Small intestine (tissue), 7 donors: ENCODE results near the gene DNLZ. TPM values are rescaled to one million over a fixed set of nuclear protein-coding genes. Genes with fewer than 3 reads are reported as not detected.
A peak's percentile ranks its signal among the peaks of the same experiment; 100 is the strongest.

ENCODE experiments used
- DNase-seq, 2 donors: peaks; one replicate each; pipeline versions ENCODE4 v3.0.0 to v3.0.0-alpha.2; 2013
- FAIRE-seq: peaks from 2 replicates; lab custom pipeline; 2012; peaks lifted over from hg19 to GRCh38; lab: Jason Lieb, UNC
- H3K27ac ChIP-seq, 3 donors: one replicate each; pipeline ENCODE4 v1.5.1; 2013; ENCODE audit warnings: low read length in 2 of 3, mild to moderate bottlenecking in 2 of 3, control low read depth in 1 of 3, inconsistent platforms in 1 of 3, low read depth in 1 of 3, moderate library complexity in 1 of 3
- H3K27me3 ChIP-seq, 3 donors: one replicate each; pipeline ENCODE4 v1.6.1; 2013; ENCODE audit warnings: low read length in 3 of 3, inconsistent platforms in 1 of 3; ENCODE audit not compliant: control insufficient read depth in 3 of 3, insufficient read depth in 3 of 3
- H3K36me3 ChIP-seq, 3 donors: one replicate each; pipeline ENCODE4 v1.6.1; 2013; ENCODE audit warnings: low read length in 3 of 3, inconsistent platforms in 1 of 3, low read depth in 1 of 3, mild to moderate bottlenecking in 1 of 3, moderate library complexity in 1 of 3; ENCODE audit not compliant: control insufficient read depth in 3 of 3, insufficient read depth in 2 of 3
- H3K4me1 ChIP-seq, 3 donors: one replicate each; pipeline ENCODE4 v1.6.1; 2013; ENCODE audit warnings: low read length in 2 of 3, inconsistent platforms in 1 of 3, low read depth in 1 of 3, mild to moderate bottlenecking in 1 of 3, moderate library complexity in 1 of 3; ENCODE audit not compliant: control insufficient read depth in 3 of 3, insufficient read depth in 2 of 3
- H3K4me3 ChIP-seq, 3 donors: one replicate each; pipeline ENCODE4 v1.5.1; 2013; ENCODE audit warnings: low read length in 3 of 3, control low read depth in 1 of 3, inconsistent platforms in 1 of 3, low read depth in 1 of 3, mild to moderate bottlenecking in 1 of 3, moderate library complexity in 1 of 3
- H3K9me3 ChIP-seq, 2 donors: one replicate each; pipeline ENCODE4 v1.6.1; 2013; ENCODE audit warnings: low read depth in 1 of 2, low read length in 1 of 2; ENCODE audit not compliant: control insufficient read depth in 2 of 2, insufficient read depth in 1 of 2
- WGBS, 3 donors: extraction: QIAGEN DNeasy Blood & Tissue Kit; methylation state at CpG; one replicate each; pipeline ENCODE4 v1.1.7; 2013; 5-methylcytosine and 5-hydroxymethylcytosine counted together
- polyA plus RNA-seq, 4 donors: library from polyadenylated mRNA; stranded (reverse) in 3 of 4; unstranded in 1 of 4; fragments of 200-250 nt in 3 of 4; fragments of 120-200 nt in 1 of 4; gene quantifications; one replicate each; pipeline versions ENCODE4 v1.2.1 to v1.2.3, GENCODE V29; 2013
- donor health status: healthy with polysubstance abuse.
- donor health status: control.
- donor health status: control.
- donor health status: Bipolar disorder and iron deficiency.
- donor health status: healthy.

Gene DNLZ
- polyA plus RNA-seq, 4 donors = 8.5 to 16.1 (median 11.0) TPM

DNA sequence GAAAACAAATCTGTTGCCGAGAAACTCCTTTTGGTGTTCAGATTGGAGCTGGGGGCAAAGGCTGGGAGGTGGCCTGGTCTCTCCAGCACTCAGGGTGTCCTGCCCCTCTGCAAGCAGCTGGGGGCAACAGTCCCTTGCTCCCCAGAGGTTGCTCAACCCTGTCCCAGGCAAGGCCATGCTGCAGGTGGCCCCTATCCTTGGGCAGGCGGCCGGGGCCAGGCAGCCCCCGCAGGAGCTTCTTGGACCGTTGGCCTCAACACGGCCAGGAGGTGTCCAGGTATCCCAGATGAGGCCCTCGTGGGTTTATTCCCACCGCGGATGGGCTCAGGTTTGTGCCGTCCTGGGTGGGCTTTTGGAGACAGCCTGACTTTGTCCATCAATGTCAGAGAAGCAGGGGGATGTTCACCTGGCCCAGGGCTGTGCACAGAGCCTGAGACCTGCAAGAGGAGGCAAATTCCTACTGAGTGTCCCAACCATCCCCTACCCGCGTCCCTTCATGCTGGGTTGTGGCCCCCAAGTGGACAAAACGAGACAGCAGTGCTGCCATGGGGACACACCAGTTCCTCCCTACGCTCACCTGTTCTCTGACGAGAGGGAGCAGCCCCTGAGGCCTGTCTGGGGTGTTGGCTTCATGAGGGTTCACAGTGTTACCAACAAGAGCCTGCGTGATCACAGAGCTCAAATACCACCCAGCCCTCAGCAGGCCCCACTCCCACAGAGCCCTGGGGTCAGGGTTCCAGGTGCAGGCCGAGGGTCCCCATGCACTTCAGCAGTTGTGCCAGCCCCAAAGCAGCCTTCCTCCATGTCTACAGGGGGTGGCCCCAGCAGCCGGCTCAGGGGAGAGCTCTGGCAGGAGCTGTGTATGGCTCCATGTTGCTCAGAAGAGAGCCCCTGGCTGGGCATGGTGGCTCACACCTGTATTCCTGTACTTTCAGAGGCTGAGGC lies 50.2 kb downstream of the DNLZ start:
- no peak for DNase-seq
- FAIRE-seq = no peak
- WGBS, 3 donors = 76 to 83% (median 76%) methylated on average over 18 of the region's 18 CpGs

DNA sequence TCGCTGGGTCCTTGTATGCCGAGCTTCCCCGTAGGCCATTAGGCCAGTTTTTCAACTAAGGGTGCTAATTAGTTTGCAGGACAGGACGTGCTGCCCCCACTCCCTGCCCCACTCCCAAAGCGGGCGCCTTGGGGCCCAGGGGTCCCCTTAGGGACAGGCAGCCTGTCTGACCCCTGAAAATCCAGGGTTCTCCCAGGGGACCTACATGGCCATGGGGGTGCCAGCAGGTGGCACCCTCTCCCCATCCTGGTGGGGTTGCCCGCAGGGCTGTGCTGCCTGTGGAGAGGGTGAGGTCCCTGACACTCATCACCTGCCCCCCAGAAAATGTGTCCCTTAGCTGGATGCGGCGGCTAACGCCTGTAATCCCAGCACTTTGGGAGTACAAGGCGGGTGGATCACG lies 51.1 kb downstream of the DNLZ start:
- no peak overlapping the region for H3K4me3 ChIP-seq
- H3K4me1 ChIP-seq = peaks cover 0 to 18% (median 0%) of the 10 kb centered on the region in 3 donors
- H3K9me3 ChIP-seq = peaks cover 0 to 14% of the 10 kb centered on the region in 2 donors
- WGBS, 3 donors = 50 to 64% (median 52%) methylated on average over 10 to 12 of the region's 12 CpGs
- peaks cover 0 to 4% (median 0%) of the 10 kb centered on the region in 3 donors for H3K27me3 ChIP-seq
- H3K36me3 ChIP-seq = no peaks in the 10 kb centered on the region
- no peak overlapping the region for H3K27ac ChIP-seq
- FAIRE-seq (no peak), DNase-seq (peak; percentile 23 to 69)

More for the DNA sequence above, 50.2 kb downstream of the DNLZ start:
- H3K36me3 ChIP-seq = no peaks in the 10 kb centered on the region
- H3K9me3 ChIP-seq = peaks cover 0 to 14% of the 10 kb centered on the region in 2 donors
- H3K4me3 ChIP-seq = no peak overlapping the region
- H3K4me1 ChIP-seq = peaks cover 0 to 18% (median 0%) of the 10 kb centered on the region in 3 donors
- H3K27me3 ChIP-seq = peaks cover 0 to 4% (median 0%) of the 10 kb centered on the region in 3 donors
- no peak overlapping the region for H3K27ac ChIP-seq

DNA sequence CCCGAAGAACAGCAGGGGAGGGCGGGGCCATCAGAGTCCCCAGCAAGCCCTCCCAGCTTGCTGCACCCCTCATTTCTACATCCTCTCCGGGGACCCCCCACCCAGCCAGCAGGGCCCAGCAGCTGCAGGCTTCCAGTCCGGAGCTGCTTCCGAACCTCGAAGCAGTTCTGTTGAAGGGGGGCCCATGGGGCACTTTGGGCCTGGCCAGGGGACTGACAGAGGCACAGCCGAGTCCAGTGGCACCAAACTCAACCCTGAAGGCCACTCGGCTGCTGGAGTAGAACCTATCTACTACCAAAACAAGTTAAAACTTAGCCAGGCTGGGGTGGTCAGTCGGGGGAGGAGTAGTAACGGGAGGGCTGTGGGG lies 51.6 kb downstream of the DNLZ start:
- 42 to 52% (median 48%) methylated on average over 9 to 10 of the region's 10 CpGs for WGBS, 3 donors
- peaks cover 0 to 18% (median 0%) of the 10 kb centered on the region in 3 donors for H3K4me1 ChIP-seq
- peaks cover 0 to 14% of the 10 kb centered on the region in 2 donors for H3K9me3 ChIP-seq
- H3K36me3 ChIP-seq = no peaks in the 10 kb centered on the region
- H3K27ac ChIP-seq = peak overlapping the region in 1 of 3 donors; percentile 80
- DNase-seq = no peak
- FAIRE-seq = no peak
- peak overlapping the region in 1 of 3 donors; percentile 38 for H3K4me3 ChIP-seq
- H3K27me3 ChIP-seq = peaks cover 0 to 4% (median 0%) of the 10 kb centered on the region in 3 donors

DNA sequence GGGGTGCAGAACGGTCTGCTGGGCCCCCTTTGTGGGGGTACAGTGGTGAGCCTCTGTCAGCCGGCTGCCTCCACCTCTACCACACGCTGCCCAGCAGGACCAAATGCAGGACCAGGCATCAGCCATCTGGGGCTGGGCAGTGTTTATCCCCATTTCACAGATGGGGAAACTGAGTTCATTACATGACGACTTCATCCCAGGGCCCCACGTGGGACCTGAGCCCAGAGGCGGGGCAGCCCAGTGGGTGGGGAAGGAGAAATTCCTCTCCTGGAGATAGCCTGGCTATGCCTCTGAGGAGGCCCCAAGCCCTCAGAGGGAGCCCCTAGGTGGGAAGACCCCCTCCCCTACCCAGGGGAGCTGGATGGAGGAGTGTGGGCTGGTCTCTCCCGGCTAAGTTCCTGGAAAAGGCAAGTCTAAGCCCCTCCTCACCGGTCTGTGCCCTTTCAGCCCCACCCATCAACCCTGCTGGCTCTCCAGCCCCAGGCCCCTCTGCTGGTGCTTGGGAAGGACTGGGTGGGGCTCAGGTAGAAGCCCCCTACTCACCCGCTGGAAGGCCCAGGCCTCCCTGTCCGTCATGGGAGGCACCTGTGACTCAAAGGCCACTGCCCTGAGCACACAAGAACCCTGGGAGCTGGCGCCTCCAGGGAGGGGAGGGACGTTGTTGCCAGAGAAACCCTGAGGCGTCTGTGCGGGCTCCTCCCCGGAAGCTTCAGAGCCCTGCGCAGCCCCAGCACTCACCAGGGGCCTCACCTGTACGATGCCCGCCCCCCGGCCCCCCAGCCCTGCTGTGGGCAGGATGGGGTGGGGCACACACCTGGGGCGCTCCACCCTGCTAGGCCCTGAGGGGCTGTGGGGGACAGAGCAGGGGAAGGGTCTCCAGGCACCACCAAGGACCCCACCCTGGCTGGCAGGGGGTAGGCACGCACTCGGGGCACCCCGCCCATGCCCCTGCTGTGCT lies 52.2 kb downstream of the DNLZ start:
- Histone ChIP-seq H3K4me3 (peak overlapping the region in 1 of 3 donors; percentile 38), H3K27me3 (peaks cover 0 to 4% (median 0%) of the 10 kb centered on the region in 3 donors), H3K9me3 (peaks cover 0 to 14% of the 10 kb centered on the region in 2 donors), H3K27ac (peak overlapping the region in 1 of 3 donors; percentile 80), H3K36me3 (no peaks in the 10 kb centered on the region), H3K4me1 (peaks cover 0 to 18% (median 0%) of the 10 kb centered on the region in 3 donors)
- FAIRE-seq = no peak
- DNase-seq = peak; percentile 55 to 93
- WGBS, 3 donors = 17 to 43% (median 30%) methylated on average over 20 to 23 of the region's 23 CpGs

DNA sequence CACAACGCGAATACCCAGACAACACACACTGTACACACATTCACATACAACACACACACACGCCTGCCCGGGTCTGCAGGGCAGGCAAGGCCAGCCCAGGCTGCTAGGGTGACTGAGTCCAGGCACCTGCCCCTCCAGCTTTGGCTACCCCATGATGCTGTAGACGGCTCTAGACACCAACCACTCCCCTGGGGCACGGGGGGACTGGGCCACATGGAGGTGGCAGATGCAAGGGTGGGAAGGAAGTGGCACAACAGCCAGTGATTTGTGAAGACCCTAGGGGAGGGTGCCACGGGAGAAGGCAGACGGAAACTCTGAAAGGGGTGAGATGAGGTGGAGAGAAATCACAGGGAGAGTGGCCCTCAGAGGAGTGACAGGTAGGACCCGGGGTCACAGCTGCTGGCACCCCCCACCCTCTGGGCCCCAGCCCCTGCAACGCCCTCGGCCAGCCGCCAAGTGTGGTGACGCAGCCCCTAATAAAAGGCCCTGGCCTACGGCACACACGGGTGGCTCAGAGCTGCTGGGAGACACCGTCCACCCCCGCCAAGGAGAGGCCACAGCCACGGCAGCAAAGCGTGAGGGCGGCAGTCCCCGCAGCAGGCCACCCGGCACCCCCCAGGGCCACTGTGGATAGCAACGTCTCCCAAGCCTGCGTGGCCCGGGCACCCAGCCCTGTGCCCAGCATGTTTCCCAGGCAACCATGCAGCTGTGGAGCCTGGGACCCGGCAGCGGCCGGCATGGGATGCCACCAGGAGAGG lies 53.1 kb downstream of the DNLZ start:
- FAIRE-seq (no peak), DNase-seq (peak in 1 of 2 donors; percentile 86)
- peak overlapping the region in 1 of 3 donors; percentile 80 for H3K27ac ChIP-seq
- H3K36me3 ChIP-seq = no peaks in the 10 kb centered on the region
- H3K4me3 ChIP-seq = peak overlapping the region in 1 of 3 donors; percentile 38
- peaks cover 0 to 4% (median 0%) of the 10 kb centered on the region in 3 donors for H3K27me3 ChIP-seq
- 15 to 48% (median 35%) methylated on average over 27 to 28 of the region's 28 CpGs for WGBS, 3 donors
- peaks cover 0 to 18% (median 0%) of the 10 kb centered on the region in 3 donors for H3K4me1 ChIP-seq
- peaks cover 0 to 8% of the 10 kb centered on the region in 2 donors for H3K9me3 ChIP-seq

DNA sequence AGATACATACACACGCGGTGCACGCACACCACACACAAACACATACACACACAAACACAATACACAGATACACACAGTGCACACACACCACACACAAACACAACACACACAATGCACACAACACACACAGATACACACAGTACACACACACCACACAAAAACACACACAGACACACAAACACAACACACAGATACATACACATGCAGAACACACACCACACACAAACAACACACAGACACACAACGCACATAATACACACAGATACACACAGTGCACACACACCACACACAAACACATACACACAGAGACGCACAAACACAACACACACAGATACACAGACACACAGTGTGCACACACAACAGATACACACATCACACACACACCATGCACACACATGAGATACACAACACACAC lies 53.7 kb downstream of the DNLZ start:
- Histone ChIP-seq H3K4me3 (no peak overlapping the region), H3K9me3 (peaks cover 0 to 2% of the 10 kb centered on the region in 2 donors), H3K36me3 (no peaks in the 10 kb centered on the region), H3K27me3 (peaks cover 0 to 4% (median 0%) of the 10 kb centered on the region in 3 donors), H3K4me1 (peaks cover 0 to 18% (median 0%) of the 10 kb centered on the region in 3 donors), H3K27ac (no peak overlapping the region)
- WGBS, 3 donors = 88 to 96% (median 95%) methylated on average over 5 of the region's 5 CpGs
- DNase-seq = no peak
- FAIRE-seq = no peak
